ENCODE measurements around the gene AKT1.

Gene AKT1

GRCh38 chr14:104722938-104723650, 72.5 kb downstream of the AKT1 start:
- DNase-seq (ENCODE audit: low read depth) = no peak

GRCh38 chr14:104721505-104722431, 73.8 kb downstream of the AKT1 start:
- no peak for DNase-seq (ENCODE audit: low read depth)
